ENCODE data around the gene ARID1A.
"Not testable (repeated sequence)": the region's sequence is repeated elsewhere in the genome, so short reads cannot be mapped to it uniquely, and the experiment has no call there.

ARID1A gene

GRCh38 chr1:26788836-26789611 lies 93.2 kb downstream of the ARID1A start:
- DNase-seq = peak; percentile 92

- no peak for DNase-seq
These were observed 93.7 kb downstream of the ARID1A start for GRCh38 chr1:26789612-26789865.

- DNase-seq = no peak
These were observed 94.1 kb downstream of the ARID1A start for GRCh38 chr1:26789931-26790330.

GRCh38 chr1:26790551-26790953 lies 94.7 kb downstream of the ARID1A start:
- no peak for DNase-seq

- no peak for DNase-seq
These were observed 95.3 kb downstream of the ARID1A start for GRCh38 chr1:26791148-26791547.

- DNase-seq = no peak
These were observed 95.8 kb downstream of the ARID1A start for GRCh38 chr1:26791626-26792025.

- no peak for DNase-seq
These were observed 97.1 kb downstream of the ARID1A start for GRCh38 chr1:26792924-26793323.

- no peak for DNase-seq
These were observed 98.6 kb downstream of the ARID1A start for GRCh38 chr1:26794391-26794790.

- DNase-seq = no peak
These were observed 101.8 kb downstream of the ARID1A start for GRCh38 chr1:26797627-26798026.

GRCh38 chr1:26799479-26800142 lies 103.8 kb downstream of the ARID1A start:
- peak; percentile 85 for DNase-seq

- not testable (repeated sequence) for DNase-seq
These were observed 108.1 kb downstream of the ARID1A start for GRCh38 chr1:26803932-26804331.

GRCh38 chr1:26810105-26810504 lies 114.3 kb downstream of the ARID1A start:
- peak; percentile 55 for DNase-seq

GRCh38 chr1:26811057-26811456 lies 115.2 kb downstream of the ARID1A start:
- DNase-seq = no peak

GRCh38 chr1:26811708-26812107 lies 115.9 kb downstream of the ARID1A start:
- DNase-seq = no peak

GRCh38 chr1:26814377-26814776 lies 118.6 kb downstream of the ARID1A start:
- no peak for DNase-seq

- no peak for DNase-seq
These were observed 119.1 kb downstream of the ARID1A start for GRCh38 chr1:26814893-26815292.

- no peak for DNase-seq
These were observed 125.0 kb downstream of the ARID1A start for GRCh38 chr1:26820784-26821269.

- no peak for DNase-seq
These were observed 127.1 kb downstream of the ARID1A start for GRCh38 chr1:26822737-26823395.

GRCh38 chr1:26824731-26825130 lies 128.9 kb downstream of the ARID1A start:
- DNase-seq = no peak

GRCh38 chr1:26826261-26827105 lies 130.7 kb downstream of the ARID1A start, which contains the start of gene ZDHHC18:
ZDHHC18 (plus strand) TSS chr1:26826688; CDS start chr1:26826805, 117 bp downstream.
- DNase-seq = peak; percentile 78

GRCh38 chr1:26827106-26827604 lies 131.3 kb downstream of the ARID1A start:
- DNase-seq = no peak

- DNase-seq = peak; percentile 46
These were observed 131.8 kb downstream of the ARID1A start for GRCh38 chr1:26827663-26828062.
